Measurements from ENCODE around the gene FAM200C. TPM values are rescaled to one million over a fixed set of nuclear protein-coding genes. Genes with fewer than 3 reads are reported as not detected.

Gene FAM200C
- total and polyA plus RNA-seq, 9 of the 15 experiments (the other 6 are each of a cell fraction or from before 2014, with no cell fraction given), result 1.3 to 7.0 (median 1.8) TPM

GRCh38 chr5:160399402-160400353 lies at the start of gene FAM200C (continued):
- TF ChIP-seq MGA (IDR thresholded peaks at IDR 0.05), result peak; percentile 58
- TF ChIP-seq MIER1 (IDR thresholded peaks at IDR 0.05; ENCODE audit: low read depth), result no peak
- peak; percentile 47; the same call in 1 of the 2 replicates for TF ChIP-seq MTA1 (IDR thresholded peaks at IDR 0.05; ENCODE audit: borderline replicate concordance)
- peak; percentile 36; the same call in 1 of the 2 replicates for TF ChIP-seq SIN3B (IDR thresholded peaks at IDR 0.05; ENCODE audit: low read depth)
- no peak for TF ChIP-seq SREBF2 (CRISPR knock-in tag; IDR thresholded peaks at IDR 0.05)
- peak; percentile 30 for TF ChIP-seq TCF3 (CRISPR knock-in tag; IDR thresholded peaks at IDR 0.05)
- no peak for TF ChIP-seq BRF1 (IDR thresholded peaks at IDR 0.05; ENCODE audit: borderline replicate concordance, extremely low read depth, insufficient read length)
- TF ChIP-seq SAFB (IDR thresholded peaks at IDR 0.05; ENCODE audit: borderline replicate concordance, low read depth, low read length), result no peak
- TF ChIP-seq RBFOX2 (IDR thresholded peaks at IDR 0.05; ENCODE audit: low read depth, low read length), result peak; percentile 91
- TF ChIP-seq PHB (CRISPR knock-in tag; IDR thresholded peaks at IDR 0.05), result no peak
- peak; percentile 94 for TF ChIP-seq POLR2G (IDR thresholded peaks at IDR 0.05; ENCODE audit: low read depth, low read length)
- TF ChIP-seq NBN (IDR thresholded peaks at IDR 0.05; ENCODE audit: low read depth), result no peak
- no peak for TF ChIP-seq HOXB6 (CRISPR knock-in tag; IDR thresholded peaks at IDR 0.05; ENCODE audit: borderline replicate concordance)
- TF ChIP-seq PPARD (CRISPR knock-in tag; IDR thresholded peaks at IDR 0.05), result no peak
- peak; percentile 25; the same call in 1 of the 2 replicates for TF ChIP-seq TAF7 (tag; IDR thresholded peaks at IDR 0.05)
- TF ChIP-seq GATAD2B (IDR thresholded peaks at IDR 0.05; ENCODE audit: borderline replicate concordance), result no peak
- TF ChIP-seq XRCC3 (IDR thresholded peaks at IDR 0.05), result no peak
- TF ChIP-seq MECOM (CRISPR knock-in tag; IDR thresholded peaks at IDR 0.05), result no peak

All from K562 (cell line).